ENCODE data around the gene SSBP4. TPM values are rescaled to one million over a fixed set of nuclear protein-coding genes. Genes with fewer than 3 reads are reported as not detected.

The SSBP4 gene
- total and polyA plus RNA-seq, 9 of the 15 experiments (the other 6 are each of a cell fraction or from before 2014, with no cell fraction given), result 1.1 to 189 (median 39.0) TPM

DNA sequence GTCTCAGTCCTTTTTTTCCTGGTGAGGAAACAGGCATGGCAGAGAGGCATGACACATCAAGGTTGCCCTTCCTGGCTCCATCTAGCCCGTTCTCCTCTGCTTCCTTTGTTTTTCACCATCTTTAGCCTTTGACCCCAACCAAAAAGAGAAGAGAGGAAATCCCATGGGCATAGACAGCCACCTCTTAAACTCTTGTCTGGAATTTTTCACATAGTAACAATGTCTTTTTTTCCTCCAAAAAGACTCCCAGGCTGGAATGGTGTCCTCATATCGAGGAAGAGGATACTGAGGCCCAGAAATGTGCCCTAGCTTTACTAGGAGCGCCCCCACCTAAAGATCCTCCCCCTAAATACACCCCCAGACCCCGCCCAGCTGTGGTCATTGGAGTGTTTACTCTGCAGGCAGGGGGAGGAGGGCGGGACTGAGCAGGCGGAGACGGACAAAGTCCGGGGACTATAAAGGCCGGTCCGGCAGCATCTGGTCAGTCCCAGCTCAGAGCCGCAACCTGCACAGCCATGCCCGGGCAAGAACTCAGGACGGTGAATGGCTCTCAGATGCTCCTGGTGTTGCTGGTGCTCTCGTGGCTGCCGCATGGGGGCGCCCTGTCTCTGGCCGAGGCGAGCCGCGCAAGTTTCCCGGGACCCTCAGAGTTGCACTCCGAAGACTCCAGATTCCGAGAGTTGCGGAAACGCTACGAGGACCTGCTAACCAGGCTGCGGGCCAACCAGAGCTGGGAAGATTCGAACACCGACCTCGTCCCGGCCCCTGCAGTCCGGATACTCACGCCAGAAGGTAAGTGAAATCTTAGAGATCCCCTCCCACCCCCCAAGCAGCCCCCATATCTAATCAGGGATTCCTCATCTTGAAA is 33.3 kb upstream of the SSBP4 start, which contains the start of gene GDF15 (continued):
- TF ChIP-seq ZNF717 (CRISPR knock-in tag; IDR thresholded peaks at IDR 0.05) (peak; percentile 81), ARID3B (CRISPR knock-in tag; IDR thresholded peaks at IDR 0.05; ENCODE audit: borderline replicate concordance) (no peak), LARP7 (IDR thresholded peaks at IDR 0.05) (peak; percentile 90; the same call in 1 of the 2 replicates), SRSF7 (optimal IDR thresholded peaks at IDR 0.05; ENCODE audit: low read depth, low read length) (no peak), RBFOX2 (IDR thresholded peaks at IDR 0.05; ENCODE audit: low read depth, low read length) (peak; percentile 93), ZNF316 (IDR thresholded peaks at IDR 0.05) (no peak), ZNF134 (CRISPR knock-in tag; conservative IDR thresholded peaks at IDR 0.05) (peak; percentile 55; the same call in 1 of the 2 replicates), NR2C2 (CRISPR knock-in tag; IDR thresholded peaks at IDR 0.05) (peak; percentile 60; the same call in 1 of the 2 replicates), NR2C2 (tag; IDR thresholded peaks at IDR 0.05) (peak; percentile 86), ATF7 (IDR thresholded peaks at IDR 0.05) (peak; percentile 84), ZNF830 (CRISPR knock-in tag; IDR thresholded peaks at IDR 0.05) (no peak), E2F1 (CRISPR knock-in tag; IDR thresholded peaks at IDR 0.05) (peak; percentile 93), MYNN (IDR thresholded peaks at IDR 0.05) (peak; percentile 82), MYNN (CRISPR knock-in tag; IDR thresholded peaks at IDR 0.05) (no peak)
- TF ChIP-seq, protein P1, sequence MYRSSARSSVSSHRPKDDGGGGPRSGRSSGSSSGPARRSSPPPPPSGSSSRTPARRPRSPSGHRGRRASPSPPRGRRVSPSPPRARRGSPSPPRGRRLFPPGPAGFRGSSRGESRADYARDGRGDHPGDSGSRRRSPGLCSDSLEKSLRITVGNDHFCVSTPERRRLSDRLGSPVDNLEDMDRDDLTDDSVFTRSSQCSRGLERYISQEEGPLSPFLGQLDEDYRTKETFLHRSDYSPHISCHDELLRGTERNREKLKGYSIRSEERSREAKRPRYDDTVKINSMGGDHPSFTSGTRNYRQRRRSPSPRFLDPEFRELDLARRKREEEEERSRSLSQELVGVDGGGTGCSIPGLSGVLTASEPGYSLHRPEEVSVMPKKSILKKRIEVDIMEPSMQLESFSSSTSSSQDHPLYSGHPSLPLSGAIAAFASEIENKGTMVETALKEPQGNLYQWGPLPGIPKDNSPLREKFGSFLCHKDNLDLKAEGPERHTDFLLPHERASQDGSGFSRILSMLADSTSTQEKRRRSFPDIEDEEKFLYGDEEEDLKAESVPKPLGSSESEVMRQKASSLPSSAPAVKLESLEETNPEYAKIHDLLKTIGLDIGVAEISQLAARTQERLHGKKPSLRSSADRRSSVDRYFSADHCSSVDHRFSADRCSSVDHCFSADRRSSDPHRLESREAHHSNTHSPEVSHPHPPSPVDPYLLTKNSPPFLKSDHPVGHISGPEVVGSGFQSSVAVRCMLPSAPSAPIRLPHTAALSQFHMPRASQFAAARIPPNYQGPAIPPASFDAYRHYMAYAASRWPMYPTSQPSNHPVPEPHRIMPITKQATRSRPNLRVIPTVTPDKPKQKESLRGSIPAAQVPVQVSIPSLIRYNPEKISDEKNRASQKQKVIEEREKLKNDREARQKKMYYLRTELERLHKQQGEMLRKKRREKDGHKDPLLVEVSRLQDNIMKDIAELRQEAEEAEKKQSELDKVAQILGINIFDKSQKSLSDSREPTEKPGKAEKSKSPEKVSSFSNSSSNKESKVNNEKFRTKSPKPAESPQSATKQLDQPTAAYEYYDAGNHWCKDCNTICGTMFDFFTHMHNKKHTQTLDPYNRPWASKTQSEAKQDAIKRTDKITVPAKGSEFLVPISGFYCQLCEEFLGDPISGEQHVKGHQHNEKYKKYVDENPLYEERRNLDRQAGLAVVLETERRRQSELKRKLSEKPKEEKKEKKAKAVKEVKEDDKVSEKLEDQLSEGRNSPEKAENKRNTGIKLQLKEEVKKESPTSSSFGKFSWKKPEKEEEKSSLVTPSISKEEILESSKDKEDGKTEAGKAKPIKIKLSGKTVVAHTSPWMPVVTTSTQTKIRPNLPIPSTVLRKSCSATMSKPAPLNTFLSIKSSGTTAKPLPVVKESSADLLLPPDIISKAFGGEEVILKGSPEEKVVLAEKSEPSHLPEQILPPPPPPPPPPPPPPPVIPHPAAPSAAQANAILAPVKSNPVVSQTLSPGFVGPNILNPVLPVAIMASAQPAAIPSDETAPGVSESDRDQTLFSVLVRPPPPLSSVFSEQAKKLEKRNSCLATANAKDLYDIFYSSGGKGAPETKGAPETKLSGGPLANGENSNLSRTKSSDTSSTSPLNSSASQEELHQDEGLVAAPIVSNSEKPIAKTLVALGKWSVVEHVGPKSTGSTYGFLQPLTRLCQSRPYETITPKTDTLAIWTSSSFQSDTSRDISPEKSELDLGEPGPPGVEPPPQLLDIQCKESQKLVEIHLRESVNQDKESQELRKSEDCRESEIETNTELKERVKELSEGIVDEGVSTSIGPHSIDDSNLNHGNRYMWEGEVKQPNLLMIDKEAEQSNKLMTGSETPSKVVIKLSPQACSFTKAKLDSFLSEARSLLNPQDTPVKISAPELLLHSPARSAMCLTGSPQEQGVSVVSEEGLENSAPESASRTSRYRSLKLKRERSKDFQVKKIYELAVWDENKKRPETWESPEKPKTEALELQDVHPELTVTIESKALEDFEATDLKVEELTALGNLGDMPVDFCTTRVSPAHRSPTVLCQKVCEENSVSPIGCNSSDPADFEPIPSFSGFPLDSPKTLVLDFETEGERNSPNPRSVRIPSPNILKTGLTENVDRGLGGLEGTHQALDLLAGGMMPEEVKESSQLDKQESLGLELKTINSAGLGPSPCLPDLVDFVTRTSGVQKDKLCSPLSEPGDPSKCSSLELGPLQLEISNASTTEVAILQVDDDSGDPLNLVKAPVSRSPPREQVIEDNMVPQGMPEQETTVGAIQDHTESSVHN (IDR thresholded peaks at IDR 0.05; ENCODE audit: borderline replicate concordance in 1 of 2, low read depth in 1 of 2), result no peak
- TF ChIP-seq, protein P2, sequence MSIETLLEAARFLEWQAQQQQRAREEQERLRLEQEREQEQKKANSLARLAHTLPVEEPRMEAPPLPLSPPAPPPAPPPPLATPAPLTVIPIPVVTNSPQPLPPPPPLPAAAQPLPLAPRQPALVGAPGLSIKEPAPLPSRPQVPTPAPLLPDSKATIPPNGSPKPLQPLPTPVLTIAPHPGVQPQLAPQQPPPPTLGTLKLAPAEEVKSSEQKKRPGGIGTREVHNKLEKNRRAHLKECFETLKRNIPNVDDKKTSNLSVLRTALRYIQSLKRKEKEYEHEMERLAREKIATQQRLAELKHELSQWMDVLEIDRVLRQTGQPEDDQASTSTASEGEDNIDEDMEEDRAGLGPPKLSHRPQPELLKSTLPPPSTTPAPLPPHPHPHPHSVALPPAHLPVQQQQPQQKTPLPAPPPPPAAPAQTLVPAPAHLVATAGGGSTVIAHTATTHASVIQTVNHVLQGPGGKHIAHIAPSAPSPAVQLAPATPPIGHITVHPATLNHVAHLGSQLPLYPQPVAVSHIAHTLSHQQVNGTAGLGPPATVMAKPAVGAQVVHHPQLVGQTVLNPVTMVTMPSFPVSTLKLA (conservative IDR thresholded peaks at IDR 0.05), result peak; percentile 75 to 85

Data from K562 (cell line).